Neural progenitor cell (in vitro differentiated cells): ENCODE data around the gene ARID4A. TPM values are rescaled to one million over a fixed set of nuclear protein-coding genes. Genes with fewer than 3 reads are reported as not detected.

ENCODE experiments used
- DNase-seq: peaks from one replicate; pipeline ENCODE4 v3.0.0-alpha.2; 2016; ENCODE audit warnings: low spot score
- H2AFZ ChIP-seq: fragments of 200-600 bp; sonication (generic); replicated peaks from 2 replicates; pipeline ENCODE4 v1.6.1; 2016; ENCODE audit warnings: antibody characterized with exemption
- H3F3A ChIP-seq: fragments of 200-600 bp; sonication (generic); 2 replicates; pipeline ENCODE4 v1.6.1; 2016; ENCODE audit warnings: antibody characterized with exemption, low read depth
- H3K27ac ChIP-seq: fragments of 200-600 bp; sonication (generic); 2 replicates; pipeline ENCODE4 v1.5.1; 2016; ENCODE audit warnings: mild to moderate bottlenecking
- H3K27me3 ChIP-seq: fragments of 200-600 bp; sonication (generic); 2 replicates; pipeline ENCODE4 v1.6.1; 2016; ENCODE audit warnings: mild to moderate bottlenecking, moderate library complexity
- H3K36me3 ChIP-seq: fragments of 200-600 bp; sonication (generic); 2 replicates; pipeline ENCODE4 v1.5.1; 2016
- H3K4me1 ChIP-seq: fragments of 200-600 bp; sonication (generic); 2 replicates; pipeline ENCODE4 v1.6.1; 2016; ENCODE audit warnings: mixed run types
- H3K4me2 ChIP-seq: fragments of 200-600 bp; sonication (generic); 2 replicates; pipeline ENCODE4 v1.6.1; 2016
- H3K4me3 ChIP-seq: fragments of 200-600 bp; sonication (generic); 2 replicates; pipeline ENCODE4 v1.5.1; 2016
- H3K79me2 ChIP-seq: fragments of 200-600 bp; sonication (generic); 2 replicates; pipeline ENCODE4 v1.6.1; 2016; ENCODE audit warnings: low read depth
- H3K9ac ChIP-seq: fragments of 200-600 bp; sonication (generic); 2 replicates; pipeline ENCODE4 v1.6.1; 2016
- H3K9me3 ChIP-seq: fragments of 200-600 bp; sonication (generic); 2 replicates; pipeline ENCODE4 v1.5.1; 2016; ENCODE audit warnings: low read depth
- H4K20me1 ChIP-seq: fragments of 200-600 bp; sonication (generic); 2 replicates; pipeline ENCODE4 v1.6.1; 2016; ENCODE audit warnings: low read depth
- H3K27ac Mint-ChIP-seq: 3 replicates; pipeline ENCODE4 v1.8.0; 2021; ENCODE audit warnings: mixed read lengths
- H3K27me3 Mint-ChIP-seq: 2 replicates; pipeline ENCODE4 v1.8.0; 2022; ENCODE audit warnings: low read depth, mild to moderate bottlenecking, inconsistent platforms, moderate library complexity, mixed read lengths; ENCODE audit not compliant: insufficient read depth
- H3K36me3 Mint-ChIP-seq: 3 replicates; pipeline ENCODE4 v1.8.0; 2021; ENCODE audit warnings: mixed read lengths
- H3K4me1 Mint-ChIP-seq: 3 replicates; pipeline ENCODE4 v1.8.0; 2021; ENCODE audit warnings: mixed read lengths
- H3K4me3 Mint-ChIP-seq: 3 replicates; pipeline ENCODE4 v1.8.0; 2021; ENCODE audit warnings: mild to moderate bottlenecking, moderate library complexity, mixed read lengths
- H3K9me3 Mint-ChIP-seq: 3 replicates; pipeline ENCODE4 v1.8.0; 2020; ENCODE audit warnings: mixed read lengths
- CTCF ChIP-seq: fragments of 200-600 bp; sonication (generic); IDR thresholded peaks from 2 replicates; pipeline ENCODE4 v1.5.1; 2017; ENCODE audit warnings: antibody characterized with exemption, mild to moderate bottlenecking
- EZH2 ChIP-seq: fragments of 200-600 bp; sonication (generic); IDR thresholded peaks from 2 replicates; pipeline ENCODE4 v1.6.1; 2017; ENCODE audit warnings: antibody characterized with exemption, mild to moderate bottlenecking, moderate library complexity
- EZH2phosphoT487 ChIP-seq: fragments of 200-600 bp; sonication (generic); IDR thresholded peaks from 2 replicates; pipeline ENCODE4 v1.6.1; 2017; ENCODE audit warnings: antibody characterized with exemption
- total RNA-seq: library from RNA; depleted of rRNA; stranded (reverse); fragments of >200 nt; gene quantifications from 2 replicates; pipeline ENCODE4 v1.2.3, GENCODE V29; 2015; ENCODE audit warnings: low replicate concordance

ARID4A gene
- total RNA-seq, 1 donor from 2014 or later = 24.1 TPM

DNA sequence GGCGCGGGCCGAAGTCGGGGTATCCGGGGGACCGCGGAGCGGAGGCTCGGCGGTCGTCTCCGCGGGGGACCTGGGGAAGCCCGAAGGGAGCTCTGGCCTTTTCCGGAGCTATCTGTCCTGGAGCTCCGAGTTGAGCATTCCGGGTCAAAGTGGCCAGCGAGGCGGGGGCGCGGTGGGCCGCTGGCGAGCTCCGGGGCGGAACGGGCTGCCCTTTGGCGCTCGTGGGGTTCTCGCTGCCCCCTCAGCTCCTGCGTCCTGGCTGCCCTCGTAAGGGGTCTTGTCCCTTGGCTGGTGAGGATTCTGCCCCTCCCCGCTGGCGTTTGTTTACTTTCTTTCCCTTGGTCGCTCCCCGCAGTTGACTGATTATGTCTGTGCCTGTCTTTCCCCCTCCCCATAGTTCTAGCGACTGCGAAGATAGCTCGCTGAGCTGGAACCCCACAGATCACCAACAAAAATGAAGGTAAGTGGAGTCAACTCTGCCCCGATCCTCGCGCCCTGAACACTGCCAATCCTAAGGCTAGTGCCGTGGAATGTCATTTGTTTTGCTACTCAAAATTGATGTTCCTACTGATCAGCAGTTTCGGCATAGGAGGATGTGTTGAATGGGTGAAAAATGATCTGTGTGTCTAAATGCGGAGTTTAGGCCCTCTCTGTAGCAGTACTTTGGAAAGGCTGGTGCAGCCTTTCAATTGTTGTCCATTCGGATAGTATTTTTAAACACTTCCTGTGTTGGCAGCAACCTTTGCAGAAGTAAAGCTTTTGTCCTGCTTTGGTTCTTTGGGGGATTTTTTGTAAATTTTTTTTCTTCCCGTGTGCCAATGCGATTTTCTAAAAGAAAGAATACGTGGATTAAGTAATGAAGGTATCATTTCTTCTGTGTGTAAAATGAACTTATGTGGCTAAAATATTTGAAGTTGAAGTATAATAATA, 1.3 kb downstream of the ARID4A start:
- DNase-seq = peak; percentile 69
- Histone ChIP-seq H3K4me2 (peak overlapping the region; percentile 92), H3F3A (peaks cover 15% of the 10 kb centered on the region), H3K79me2 (peaks cover 67% of the 10 kb centered on the region), H3K36me3 (peaks cover 16% of the 10 kb centered on the region), H3K4me1 (peaks cover 16% of the 10 kb centered on the region), H2AFZ (peak overlapping the region; percentile 26), H4K20me1 (peaks cover 23% of the 10 kb centered on the region), H3K9me3 (no peaks in the 10 kb centered on the region), H3K4me3 (peak overlapping the region; percentile 89), H3K9ac (peak overlapping the region; percentile 17), H3K27me3 (no peaks in the 10 kb centered on the region), H3K27ac (peak overlapping the region; percentile 48)
- Mint-ChIP-seq H3K4me1 (peaks cover 27% of the 10 kb centered on the region), H3K27ac (peak overlapping the region; percentile 96), H3K4me3 (peak overlapping the region; percentile 100), H3K9me3 (no peaks in the 10 kb centered on the region), H3K27me3 (peaks cover 2% of the 10 kb centered on the region), H3K36me3 (peaks cover 23% of the 10 kb centered on the region)
- no peak for TF ChIP-seq EZH2phosphoT487
- no peak for TF ChIP-seq CTCF
- TF ChIP-seq EZH2 = no peak

DNA sequence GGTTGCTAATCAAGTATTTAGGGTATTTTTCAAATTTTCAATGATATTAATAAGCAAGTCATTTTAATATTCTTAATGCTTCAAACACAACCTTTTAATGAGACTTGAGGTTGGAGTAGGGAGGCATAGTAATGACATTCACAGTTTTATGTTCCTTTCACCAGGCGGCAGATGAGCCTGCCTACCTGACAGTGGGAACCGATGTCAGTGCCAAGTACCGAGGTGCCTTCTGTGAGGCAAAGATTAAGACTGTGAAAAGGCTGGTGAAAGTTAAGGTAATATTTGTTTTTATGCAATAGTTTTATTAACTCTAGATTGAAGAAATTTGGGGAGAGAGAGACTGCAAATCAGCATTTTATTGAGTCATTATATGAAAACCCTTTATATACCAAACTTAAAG, 3.1 kb downstream of the ARID4A start:
- Histone ChIP-seq H3K36me3 (peaks cover 32% of the 10 kb centered on the region), H3F3A (peaks cover 15% of the 10 kb centered on the region), H2AFZ (no peak overlapping the region), H3K9me3 (no peaks in the 10 kb centered on the region), H3K4me2 (no peak overlapping the region), H3K9ac (no peak overlapping the region), H3K4me1 (peaks cover 9% of the 10 kb centered on the region), H3K27ac (no peak overlapping the region), H3K4me3 (no peak overlapping the region), H3K27me3 (no peaks in the 10 kb centered on the region), H4K20me1 (peaks cover 14% of the 10 kb centered on the region), H3K79me2 (peaks cover 50% of the 10 kb centered on the region)
- Mint-ChIP-seq H3K27ac (no peak overlapping the region), H3K4me3 (no peak overlapping the region), H3K9me3 (no peaks in the 10 kb centered on the region), H3K27me3 (no peaks in the 10 kb centered on the region), H3K4me1 (peaks cover 19% of the 10 kb centered on the region), H3K36me3 (peaks cover 20% of the 10 kb centered on the region)
- TF ChIP-seq CTCF (no peak), EZH2phosphoT487 (no peak), EZH2 (no peak)
- no peak for DNase-seq

DNA sequence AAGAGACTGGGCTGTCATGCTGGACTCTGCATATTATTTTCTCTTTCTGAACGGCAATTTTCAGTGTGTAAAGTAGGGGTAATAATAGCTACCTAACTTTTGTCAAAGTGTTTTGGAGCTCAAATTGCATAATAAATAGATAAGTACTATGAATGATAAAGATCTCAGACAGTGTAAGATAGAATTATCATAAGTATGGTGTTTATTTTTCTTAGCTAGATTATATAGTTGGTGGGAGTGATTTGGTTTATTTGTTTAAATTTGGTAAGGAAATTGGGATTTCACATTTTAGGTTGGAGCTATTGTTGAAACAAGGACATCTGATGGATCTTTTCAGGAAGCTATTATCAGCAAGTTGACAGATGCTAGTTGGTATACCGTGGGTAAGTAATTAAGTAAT, 7.4 kb downstream of the ARID4A start:
- Mint-ChIP-seq H3K9me3 (no peaks in the 10 kb centered on the region), H3K4me1 (peaks cover under 1% of the 10 kb centered on the region), H3K27me3 (no peaks in the 10 kb centered on the region), H3K36me3 (peaks cover 22% of the 10 kb centered on the region), H3K27ac (no peak overlapping the region), H3K4me3 (no peak overlapping the region)
- Histone ChIP-seq H3K36me3 (peaks cover 33% of the 10 kb centered on the region), H3K9me3 (no peaks in the 10 kb centered on the region), H3K4me2 (no peak overlapping the region), H2AFZ (no peak overlapping the region), H3K27ac (no peak overlapping the region), H3K9ac (no peak overlapping the region), H3K4me3 (no peak overlapping the region), H3F3A (no peaks in the 10 kb centered on the region), H4K20me1 (peaks cover 4% of the 10 kb centered on the region), H3K79me2 (peaks cover 17% of the 10 kb centered on the region), H3K4me1 (no peaks in the 10 kb centered on the region), H3K27me3 (no peaks in the 10 kb centered on the region)
- DNase-seq = no peak
- no peak for TF ChIP-seq EZH2phosphoT487
- TF ChIP-seq CTCF = no peak
- TF ChIP-seq EZH2 = no peak
